Endothelial cell (in vitro differentiated cells): ENCODE data around the gene GPR4. TPM values are rescaled to one million over a fixed set of nuclear protein-coding genes. Genes with fewer than 3 reads are reported as not detected.
A peak's percentile ranks its signal among the peaks of the same experiment; 100 is the strongest.

Experiments
- DNase-seq: peaks from one replicate; pipeline ENCODE4 v3.0.0; 2021; ENCODE audit warnings: low spot score
- H3K27ac Mint-ChIP-seq: one replicate; pipeline ENCODE4 v1.8.0; 2021; ENCODE audit warnings: mixed read lengths, inconsistent platforms; ENCODE audit not compliant: unreplicated experiment
- H3K27me3 Mint-ChIP-seq: one replicate; pipeline ENCODE4 v1.8.0; 2021; ENCODE audit warnings: mild to moderate bottlenecking, moderate library complexity, mixed read lengths, inconsistent platforms; ENCODE audit not compliant: unreplicated experiment
- H3K36me3 Mint-ChIP-seq: one replicate; pipeline ENCODE4 v1.8.0; 2021; ENCODE audit warnings: mild to moderate bottlenecking, low read depth, mixed read lengths, inconsistent platforms; ENCODE audit not compliant: unreplicated experiment
- H3K4me1 Mint-ChIP-seq: one replicate; pipeline ENCODE4 v1.8.0; 2021; ENCODE audit warnings: mild to moderate bottlenecking, mixed read lengths, inconsistent platforms; ENCODE audit not compliant: unreplicated experiment
- H3K4me3 Mint-ChIP-seq: one replicate; pipeline ENCODE4 v1.8.0; 2021; ENCODE audit warnings: mild to moderate bottlenecking, mixed read lengths, inconsistent platforms; ENCODE audit not compliant: unreplicated experiment
- H3K9me3 Mint-ChIP-seq: one replicate; pipeline ENCODE4 v1.8.0; 2021; ENCODE audit warnings: mixed read lengths, inconsistent platforms; ENCODE audit not compliant: unreplicated experiment
- CTCF ChIP-seq: fragments of 200-600 bp; sonication (generic); IDR thresholded peaks from one replicate; pipeline ENCODE4 v1.5.0; 2021; ENCODE audit warnings: antibody characterized with exemption; ENCODE audit not compliant: unreplicated experiment
- total RNA-seq: library from RNA; stranded (reverse); fragmentation: NEBNext Ultra II Directional; extraction: Animal tissue kit (Norgen Biotek cat#: 25700); gene quantifications from one replicate; pipeline ENCODE4 v1.2.1, GENCODE V29; 2021; ENCODE audit not compliant: unreplicated experiment

The GPR4 gene
- total RNA-seq, 1 donor from 2014 or later = 13.5 TPM

- Mint-ChIP-seq H3K9me3 (no peaks in the 10 kb centered on the region), H3K36me3 (peaks cover 5% of the 10 kb centered on the region), H3K27me3 (peaks cover 5% of the 10 kb centered on the region), H3K4me1 (peaks cover 24% of the 10 kb centered on the region), H3K27ac (peak overlapping the region; percentile 55), H3K4me3 (peak overlapping the region; percentile 49)
- TF ChIP-seq CTCF = no peak
- DNase-seq = no peak
These were observed 38.8 kb upstream of the GPR4 start for GRCh38 chr19:45640849-45641273.

- Mint-ChIP-seq H3K36me3 (peaks cover 5% of the 10 kb centered on the region), H3K27me3 (peaks cover 5% of the 10 kb centered on the region), H3K4me3 (peak within 1 kb of the TSS; percentile 90), H3K4me1 (peaks cover 24% of the 10 kb centered on the region), H3K9me3 (no peaks in the 10 kb centered on the region), H3K27ac (no peak within 1 kb of the TSS)
- TF ChIP-seq CTCF = no peak
- peak; percentile 22 for DNase-seq
These were observed 37.1 kb upstream of the GPR4 start, which contains the start of gene EML2 for GRCh38 chr19:45638930-45639729. TSS of gene EML2 (minus strand) at chr19:45639397. CDS start at chr19:45639376, 21 bp downstream.

- no peak for DNase-seq
- H3K27me3 Mint-ChIP-seq = peaks cover 6% of the 10 kb centered on the region
- H3K27ac Mint-ChIP-seq = no peak overlapping the region
- H3K4me3 Mint-ChIP-seq = no peak overlapping the region
- H3K9me3 Mint-ChIP-seq = no peaks in the 10 kb centered on the region
- TF ChIP-seq CTCF = no peak
- H3K4me1 Mint-ChIP-seq = peaks cover 20% of the 10 kb centered on the region
- H3K36me3 Mint-ChIP-seq = peaks cover 5% of the 10 kb centered on the region
These were observed 36.1 kb upstream of the GPR4 start for GRCh38 chr19:45637890-45638667.

GRCh38 chr19:45636902-45637301, 34.9 kb upstream of the GPR4 start:
- DNase-seq = no peak
- Mint-ChIP-seq H3K9me3 (no peaks in the 10 kb centered on the region), H3K4me3 (no peak overlapping the region), H3K36me3 (peaks cover 5% of the 10 kb centered on the region), H3K27ac (no peak overlapping the region), H3K4me1 (peaks cover 21% of the 10 kb centered on the region), H3K27me3 (peaks cover 4% of the 10 kb centered on the region)
- no peak for TF ChIP-seq CTCF
